HEK293 (cell line): ENCODE measurements around the gene COX7A2.
A peak's percentile ranks its signal among the peaks of the same experiment; 100 is the strongest.

Experiments
- GLI2 ChIP-seq: fragments of 450-650 bp; formaldehyde crosslinking; IDR thresholded peaks from 2 replicates; pipeline ENCODE4; 2017; ENCODE audit warnings: missing biosample characterization, missing genetic modification characterization, low read depth, borderline replicate concordance
- GLI4 ChIP-seq: fragments of 450-650 bp; formaldehyde crosslinking; IDR thresholded peaks from 2 replicates; pipeline ENCODE4 v1.5.1; 2016; ENCODE audit warnings: missing biosample characterization, missing genetic modification characterization
- PRDM1 ChIP-seq: fragments of 450-650 bp; formaldehyde crosslinking; IDR thresholded peaks from 2 replicates; pipeline ENCODE4; 2016; ENCODE audit warnings: missing biosample characterization, missing genetic modification characterization
- SCRT2 ChIP-seq: fragments of 450-650 bp; formaldehyde crosslinking; IDR thresholded peaks from 2 replicates; pipeline ENCODE4 v1.5.1; 2016; ENCODE audit warnings: missing biosample characterization, missing genetic modification characterization
- TRIM28 ChIP-seq: IDR thresholded peaks from 2 replicates; pipeline ENCODE4 v1.6.1; 2011; ENCODE audit warnings: low read length, control low read depth, borderline replicate concordance
- ZNF140 ChIP-seq: fragments of 450-650 bp; formaldehyde crosslinking; IDR thresholded peaks from 2 replicates; pipeline ENCODE4 v1.5.1; 2016; ENCODE audit warnings: missing biosample characterization, missing genetic modification characterization
- ZNF202 ChIP-seq: fragments of 450-650 bp; formaldehyde crosslinking; IDR thresholded peaks from 2 replicates; pipeline ENCODE4 v1.5.1; 2016; ENCODE audit warnings: missing biosample characterization, missing genetic modification characterization, borderline replicate concordance
- ZNF223 ChIP-seq: fragments of 450-650 bp; formaldehyde crosslinking; IDR thresholded peaks from 2 replicates; pipeline ENCODE4 v1.5.1; 2016; ENCODE audit warnings: missing biosample characterization, missing genetic modification characterization
- ZNF292 ChIP-seq: fragments of 450-650 bp; formaldehyde crosslinking; IDR thresholded peaks from 2 replicates; pipeline ENCODE4 v1.5.1; 2016; ENCODE audit warnings: low read depth, missing biosample characterization, missing genetic modification characterization, borderline replicate concordance
- ZNF341 ChIP-seq: fragments of 450-650 bp; formaldehyde crosslinking; IDR thresholded peaks from 2 replicates; pipeline ENCODE4; 2016; ENCODE audit warnings: low read depth, missing biosample characterization, missing genetic modification characterization
- ZNF37A ChIP-seq: fragments of 450-650 bp; IDR thresholded peaks from 2 replicates; pipeline ENCODE4 v1.5.1; 2018; ENCODE audit warnings: missing biosample characterization, missing genetic modification characterization
- ZNF48 ChIP-seq: fragments of 450-650 bp; formaldehyde crosslinking; IDR thresholded peaks from 2 replicates; pipeline ENCODE4 v1.5.1; 2016; ENCODE audit warnings: missing biosample characterization, missing genetic modification characterization
- ZNF624 ChIP-seq: fragments of 450-650 bp; formaldehyde crosslinking; IDR thresholded peaks from 2 replicates; pipeline ENCODE4 v1.5.1; 2017; ENCODE audit warnings: missing biosample characterization, missing genetic modification characterization
- ZNF626 ChIP-seq: fragments of 450-650 bp; sonication (Bioruptor Pico); formaldehyde crosslinking; IDR thresholded peaks from 2 replicates; pipeline ENCODE4 v1.5.1; 2018; ENCODE audit warnings: missing biosample characterization, missing genetic modification characterization, inconsistent platforms
- ZNF830 ChIP-seq: fragments of 450-650 bp; IDR thresholded peaks from 2 replicates; pipeline ENCODE4 v1.5.0; 2018; ENCODE audit warnings: missing biosample characterization, missing genetic modification characterization, low read depth, mild to moderate bottlenecking, moderate library complexity
- ZSCAN30 ChIP-seq: fragments of 450-650 bp; IDR thresholded peaks from 2 replicates; pipeline ENCODE4 v1.5.1; 2018; ENCODE audit warnings: missing biosample characterization, mild to moderate bottlenecking, missing genetic modification characterization, moderate library complexity
- TF ChIP-seq, protein P1 (sequence below): fragments of 450-650 bp; formaldehyde crosslinking; IDR thresholded peaks from 2 replicates; pipeline ENCODE4 v1.5.1; 2016; ENCODE audit warnings: missing biosample characterization, missing genetic modification characterization, borderline replicate concordance
- TF ChIP-seq, protein P2 (sequence below): fragments of 450-650 bp; formaldehyde crosslinking; IDR thresholded peaks from 2 replicates; pipeline ENCODE4 v1.5.1; 2017; ENCODE audit warnings: missing biosample characterization, missing genetic modification characterization
- TF ChIP-seq, protein P3 (sequence below): fragments of 450-650 bp; formaldehyde crosslinking; IDR thresholded peaks from 2 replicates; pipeline ENCODE4 v1.5.1; 2017; ENCODE audit warnings: missing biosample characterization, missing genetic modification characterization
- TF ChIP-seq, protein P4 (sequence below): fragments of 450-650 bp; formaldehyde crosslinking; IDR thresholded peaks from 2 replicates; pipeline ENCODE4 v1.5.1; 2016; ENCODE audit warnings: missing biosample characterization, missing genetic modification characterization
- TF ChIP-seq, protein P5 (sequence below): fragments of 450-650 bp; formaldehyde crosslinking; IDR thresholded peaks from 2 replicates; pipeline ENCODE4 v1.5.1; 2016; ENCODE audit warnings: missing biosample characterization, missing genetic modification characterization
- TF ChIP-seq, protein P6 (sequence below): fragments of 450-650 bp; formaldehyde crosslinking; IDR thresholded peaks from 2 replicates; pipeline ENCODE4 v1.5.1; 2016; ENCODE audit warnings: missing biosample characterization, missing genetic modification characterization

COX7A2 gene

DNA sequence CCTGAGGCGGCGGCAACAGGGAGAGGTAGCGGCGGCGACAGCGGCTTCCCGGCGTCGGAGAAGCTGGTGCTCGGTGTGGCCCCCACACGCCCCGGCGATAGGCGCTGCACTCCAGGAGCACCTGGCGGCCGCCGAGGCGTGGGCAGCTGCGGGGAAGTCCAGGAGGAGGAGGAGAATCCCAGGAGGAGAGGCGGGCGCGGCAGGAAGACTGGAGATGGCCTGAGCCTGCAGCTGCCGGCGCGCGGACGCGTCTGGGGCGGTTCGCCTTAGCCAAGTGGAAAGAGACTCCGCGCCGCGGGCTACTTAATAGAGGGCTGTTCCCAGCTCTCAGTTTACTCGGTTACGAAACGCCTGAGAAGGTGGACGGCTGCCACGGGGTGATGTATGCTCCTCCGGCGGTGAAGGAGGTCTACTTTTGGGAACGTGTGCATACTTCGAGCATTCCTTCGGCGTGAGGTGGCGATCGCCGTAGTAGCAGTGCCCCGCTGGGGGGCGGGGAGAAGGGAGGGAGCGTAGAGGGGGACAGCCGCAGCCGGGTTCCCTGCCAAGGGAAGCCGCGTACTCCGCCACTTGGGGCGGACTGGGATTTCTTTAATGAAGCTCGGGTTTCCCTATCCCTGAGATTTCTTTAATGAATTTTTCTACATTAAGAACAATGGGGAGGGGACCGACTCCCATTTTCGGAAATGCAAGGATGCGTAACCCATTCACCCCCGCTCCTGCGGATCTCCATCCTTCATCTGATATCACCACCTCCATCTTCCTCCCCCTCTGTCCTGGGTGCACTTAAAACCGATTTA is 37.6 kb downstream of the COX7A2 start, which contains the start of gene COL12A1 (continued):
- TF ChIP-seq, protein P1, sequence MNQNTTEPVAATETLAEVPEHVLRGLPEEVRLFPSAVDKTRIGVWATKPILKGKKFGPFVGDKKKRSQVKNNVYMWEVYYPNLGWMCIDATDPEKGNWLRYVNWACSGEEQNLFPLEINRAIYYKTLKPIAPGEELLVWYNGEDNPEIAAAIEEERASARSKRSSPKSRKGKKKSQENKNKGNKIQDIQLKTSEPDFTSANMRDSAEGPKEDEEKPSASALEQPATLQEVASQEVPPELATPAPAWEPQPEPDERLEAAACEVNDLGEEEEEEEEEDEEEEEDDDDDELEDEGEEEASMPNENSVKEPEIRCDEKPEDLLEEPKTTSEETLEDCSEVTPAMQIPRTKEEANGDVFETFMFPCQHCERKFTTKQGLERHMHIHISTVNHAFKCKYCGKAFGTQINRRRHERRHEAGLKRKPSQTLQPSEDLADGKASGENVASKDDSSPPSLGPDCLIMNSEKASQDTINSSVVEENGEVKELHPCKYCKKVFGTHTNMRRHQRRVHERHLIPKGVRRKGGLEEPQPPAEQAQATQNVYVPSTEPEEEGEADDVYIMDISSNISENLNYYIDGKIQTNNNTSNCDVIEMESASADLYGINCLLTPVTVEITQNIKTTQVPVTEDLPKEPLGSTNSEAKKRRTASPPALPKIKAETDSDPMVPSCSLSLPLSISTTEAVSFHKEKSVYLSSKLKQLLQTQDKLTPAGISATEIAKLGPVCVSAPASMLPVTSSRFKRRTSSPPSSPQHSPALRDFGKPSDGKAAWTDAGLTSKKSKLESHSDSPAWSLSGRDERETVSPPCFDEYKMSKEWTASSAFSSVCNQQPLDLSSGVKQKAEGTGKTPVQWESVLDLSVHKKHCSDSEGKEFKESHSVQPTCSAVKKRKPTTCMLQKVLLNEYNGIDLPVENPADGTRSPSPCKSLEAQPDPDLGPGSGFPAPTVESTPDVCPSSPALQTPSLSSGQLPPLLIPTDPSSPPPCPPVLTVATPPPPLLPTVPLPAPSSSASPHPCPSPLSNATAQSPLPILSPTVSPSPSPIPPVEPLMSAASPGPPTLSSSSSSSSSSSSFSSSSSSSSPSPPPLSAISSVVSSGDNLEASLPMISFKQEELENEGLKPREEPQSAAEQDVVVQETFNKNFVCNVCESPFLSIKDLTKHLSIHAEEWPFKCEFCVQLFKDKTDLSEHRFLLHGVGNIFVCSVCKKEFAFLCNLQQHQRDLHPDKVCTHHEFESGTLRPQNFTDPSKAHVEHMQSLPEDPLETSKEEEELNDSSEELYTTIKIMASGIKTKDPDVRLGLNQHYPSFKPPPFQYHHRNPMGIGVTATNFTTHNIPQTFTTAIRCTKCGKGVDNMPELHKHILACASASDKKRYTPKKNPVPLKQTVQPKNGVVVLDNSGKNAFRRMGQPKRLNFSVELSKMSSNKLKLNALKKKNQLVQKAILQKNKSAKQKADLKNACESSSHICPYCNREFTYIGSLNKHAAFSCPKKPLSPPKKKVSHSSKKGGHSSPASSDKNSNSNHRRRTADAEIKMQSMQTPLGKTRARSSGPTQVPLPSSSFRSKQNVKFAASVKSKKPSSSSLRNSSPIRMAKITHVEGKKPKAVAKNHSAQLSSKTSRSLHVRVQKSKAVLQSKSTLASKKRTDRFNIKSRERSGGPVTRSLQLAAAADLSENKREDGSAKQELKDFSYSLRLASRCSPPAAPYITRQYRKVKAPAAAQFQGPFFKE (tag by site-specific recombination): no peak
- no peak for TF ChIP-seq ZNF624 (tag by site-specific recombination)
- no peak for TF ChIP-seq ZNF48
- TF ChIP-seq, protein P2, sequence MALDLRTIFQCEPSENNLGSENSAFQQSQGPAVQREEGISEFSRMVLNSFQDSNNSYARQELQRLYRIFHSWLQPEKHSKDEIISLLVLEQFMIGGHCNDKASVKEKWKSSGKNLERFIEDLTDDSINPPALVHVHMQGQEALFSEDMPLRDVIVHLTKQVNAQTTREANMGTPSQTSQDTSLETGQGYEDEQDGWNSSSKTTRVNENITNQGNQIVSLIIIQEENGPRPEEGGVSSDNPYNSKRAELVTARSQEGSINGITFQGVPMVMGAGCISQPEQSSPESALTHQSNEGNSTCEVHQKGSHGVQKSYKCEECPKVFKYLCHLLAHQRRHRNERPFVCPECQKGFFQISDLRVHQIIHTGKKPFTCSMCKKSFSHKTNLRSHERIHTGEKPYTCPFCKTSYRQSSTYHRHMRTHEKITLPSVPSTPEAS (tag by site-specific recombination): peak; percentile 29; the same call in 1 of the 2 replicates
- TF ChIP-seq ZSCAN30 (tag by site-specific recombination): 0 out of 2 replicates have a peak, but pooled peaks have one; percentile 37
- no peak for TF ChIP-seq PRDM1 (tag by site-specific recombination)
- TF ChIP-seq ZNF223 (tag by site-specific recombination): no peak
- peak; percentile 94 for TF ChIP-seq ZNF341 (tag by site-specific recombination)
- no peak for TF ChIP-seq ZNF830 (tag by site-specific recombination)
- no peak for TF ChIP-seq TRIM28
- TF ChIP-seq, protein P3, sequence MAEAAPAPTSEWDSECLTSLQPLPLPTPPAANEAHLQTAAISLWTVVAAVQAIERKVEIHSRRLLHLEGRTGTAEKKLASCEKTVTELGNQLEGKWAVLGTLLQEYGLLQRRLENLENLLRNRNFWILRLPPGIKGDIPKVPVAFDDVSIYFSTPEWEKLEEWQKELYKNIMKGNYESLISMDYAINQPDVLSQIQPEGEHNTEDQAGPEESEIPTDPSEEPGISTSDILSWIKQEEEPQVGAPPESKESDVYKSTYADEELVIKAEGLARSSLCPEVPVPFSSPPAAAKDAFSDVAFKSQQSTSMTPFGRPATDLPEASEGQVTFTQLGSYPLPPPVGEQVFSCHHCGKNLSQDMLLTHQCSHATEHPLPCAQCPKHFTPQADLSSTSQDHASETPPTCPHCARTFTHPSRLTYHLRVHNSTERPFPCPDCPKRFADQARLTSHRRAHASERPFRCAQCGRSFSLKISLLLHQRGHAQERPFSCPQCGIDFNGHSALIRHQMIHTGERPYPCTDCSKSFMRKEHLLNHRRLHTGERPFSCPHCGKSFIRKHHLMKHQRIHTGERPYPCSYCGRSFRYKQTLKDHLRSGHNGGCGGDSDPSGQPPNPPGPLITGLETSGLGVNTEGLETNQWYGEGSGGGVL: peak; percentile 97
- TF ChIP-seq GLI4 (tag by site-specific recombination): 0 out of 2 replicates have a peak, but pooled peaks have one; percentile 55
- TF ChIP-seq, protein P4, sequence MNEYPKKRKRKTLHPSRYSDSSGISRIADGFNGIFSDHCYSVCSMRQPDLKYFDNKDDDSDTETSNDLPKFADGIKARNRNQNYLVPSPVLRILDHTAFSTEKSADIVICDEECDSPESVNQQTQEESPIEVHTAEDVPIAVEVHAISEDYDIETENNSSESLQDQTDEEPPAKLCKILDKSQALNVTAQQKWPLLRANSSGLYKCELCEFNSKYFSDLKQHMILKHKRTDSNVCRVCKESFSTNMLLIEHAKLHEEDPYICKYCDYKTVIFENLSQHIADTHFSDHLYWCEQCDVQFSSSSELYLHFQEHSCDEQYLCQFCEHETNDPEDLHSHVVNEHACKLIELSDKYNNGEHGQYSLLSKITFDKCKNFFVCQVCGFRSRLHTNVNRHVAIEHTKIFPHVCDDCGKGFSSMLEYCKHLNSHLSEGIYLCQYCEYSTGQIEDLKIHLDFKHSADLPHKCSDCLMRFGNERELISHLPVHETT (tag by site-specific recombination): no peak
- no peak for TF ChIP-seq ZNF202
- TF ChIP-seq, protein P5, sequence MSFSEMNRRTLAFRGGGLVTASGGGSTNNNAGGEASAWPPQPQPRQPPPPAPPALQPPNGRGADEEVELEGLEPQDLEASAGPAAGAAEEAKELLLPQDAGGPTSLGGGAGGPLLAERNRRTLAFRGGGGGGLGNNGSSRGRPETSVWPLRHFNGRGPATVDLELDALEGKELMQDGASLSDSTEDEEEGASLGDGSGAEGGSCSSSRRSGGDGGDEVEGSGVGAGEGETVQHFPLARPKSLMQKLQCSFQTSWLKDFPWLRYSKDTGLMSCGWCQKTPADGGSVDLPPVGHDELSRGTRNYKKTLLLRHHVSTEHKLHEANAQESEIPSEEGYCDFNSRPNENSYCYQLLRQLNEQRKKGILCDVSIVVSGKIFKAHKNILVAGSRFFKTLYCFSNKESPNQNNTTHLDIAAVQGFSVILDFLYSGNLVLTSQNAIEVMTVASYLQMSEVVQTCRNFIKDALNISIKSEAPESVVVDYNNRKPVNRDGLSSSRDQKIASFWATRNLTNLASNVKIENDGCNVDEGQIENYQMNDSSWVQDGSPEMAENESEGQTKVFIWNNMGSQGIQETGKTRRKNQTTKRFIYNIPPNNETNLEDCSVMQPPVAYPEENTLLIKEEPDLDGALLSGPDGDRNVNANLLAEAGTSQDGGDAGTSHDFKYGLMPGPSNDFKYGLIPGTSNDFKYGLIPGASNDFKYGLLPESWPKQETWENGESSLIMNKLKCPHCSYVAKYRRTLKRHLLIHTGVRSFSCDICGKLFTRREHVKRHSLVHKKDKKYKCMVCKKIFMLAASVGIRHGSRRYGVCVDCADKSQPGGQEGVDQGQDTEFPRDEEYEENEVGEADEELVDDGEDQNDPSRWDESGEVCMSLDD (tag by site-specific recombination): 0 out of 2 replicates have a peak, but pooled peaks have one; percentile 31
- no peak for TF ChIP-seq SCRT2
- TF ChIP-seq GLI2 (tag by site-specific recombination): no peak
- no peak for TF ChIP-seq ZNF626 (tag by site-specific recombination)
- peak; percentile 32; the same call in 1 of the 2 replicates for TF ChIP-seq ZNF140 (tag by site-specific recombination)
- TF ChIP-seq, protein P6, sequence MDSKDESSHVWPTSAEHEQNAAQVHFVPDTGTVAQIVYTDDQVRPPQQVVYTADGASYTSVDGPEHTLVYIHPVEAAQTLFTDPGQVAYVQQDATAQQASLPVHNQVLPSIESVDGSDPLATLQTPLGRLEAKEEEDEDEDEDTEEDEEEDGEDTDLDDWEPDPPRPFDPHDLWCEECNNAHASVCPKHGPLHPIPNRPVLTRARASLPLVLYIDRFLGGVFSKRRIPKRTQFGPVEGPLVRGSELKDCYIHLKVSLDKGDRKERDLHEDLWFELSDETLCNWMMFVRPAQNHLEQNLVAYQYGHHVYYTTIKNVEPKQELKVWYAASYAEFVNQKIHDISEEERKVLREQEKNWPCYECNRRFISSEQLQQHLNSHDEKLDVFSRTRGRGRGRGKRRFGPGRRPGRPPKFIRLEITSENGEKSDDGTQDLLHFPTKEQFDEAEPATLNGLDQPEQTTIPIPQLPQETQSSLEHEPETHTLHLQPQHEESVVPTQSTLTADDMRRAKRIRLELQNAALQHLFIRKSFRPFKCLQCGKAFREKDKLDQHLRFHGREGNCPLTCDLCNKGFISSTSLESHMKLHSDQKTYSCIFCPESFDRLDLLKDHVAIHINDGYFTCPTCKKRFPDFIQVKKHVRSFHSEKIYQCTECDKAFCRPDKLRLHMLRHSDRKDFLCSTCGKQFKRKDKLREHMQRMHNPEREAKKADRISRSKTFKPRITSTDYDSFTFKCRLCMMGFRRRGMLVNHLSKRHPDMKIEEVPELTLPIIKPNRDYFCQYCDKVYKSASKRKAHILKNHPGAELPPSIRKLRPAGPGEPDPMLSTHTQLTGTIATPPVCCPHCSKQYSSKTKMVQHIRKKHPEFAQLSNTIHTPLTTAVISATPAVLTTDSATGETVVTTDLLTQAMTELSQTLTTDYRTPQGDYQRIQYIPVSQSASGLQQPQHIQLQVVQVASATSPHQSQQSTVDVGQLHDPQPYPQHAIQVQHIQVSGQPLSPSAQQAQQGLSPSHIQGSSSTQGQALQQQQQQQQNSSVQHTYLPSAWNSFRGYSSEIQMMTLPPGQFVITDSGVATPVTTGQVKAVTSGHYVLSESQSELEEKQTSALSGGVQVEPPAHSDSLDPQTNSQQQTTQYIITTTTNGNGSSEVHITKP (tag by site-specific recombination): peak; percentile 56
- TF ChIP-seq ZNF292: no peak
- no peak for TF ChIP-seq ZNF37A (tag by site-specific recombination)
